ENCODE results near the gene HMGN4.
"Not testable (repeated sequence)": the region's sequence is repeated elsewhere in the genome, so short reads cannot be mapped to it uniquely, and the experiment has no call there.

The HMGN4 gene

DNA sequence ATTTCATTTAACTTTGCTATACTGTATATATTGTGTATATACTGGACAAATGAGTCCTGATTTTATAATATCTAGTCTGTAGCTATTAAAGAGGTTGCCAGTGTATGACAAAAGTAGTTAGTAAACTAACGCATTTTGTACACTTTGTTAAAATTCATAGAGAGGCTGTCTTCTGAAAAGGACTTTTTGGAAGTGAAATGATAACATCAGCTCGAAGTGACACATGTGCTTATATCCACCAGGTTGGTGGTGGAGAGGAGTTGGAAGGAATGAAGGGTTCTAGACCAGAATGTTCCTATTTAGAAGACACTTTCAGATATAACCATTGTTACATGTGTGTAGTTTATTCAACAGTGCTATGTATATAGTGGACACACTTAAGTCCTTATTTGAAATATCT is 13.9 kb upstream of the HMGN4 start:
- DNase-seq, result not testable (repeated sequence)

GRCh38 chr6:26524722-26525370 is 13.3 kb upstream of the HMGN4 start:
- DNase-seq, result no peak

- no peak for DNase-seq
Observed at GRCh38 chr6:26525838-26526237, 12.3 kb upstream of the HMGN4 start.

GRCh38 chr6:26526928-26527327 is 11.2 kb upstream of the HMGN4 start:
- DNase-seq, result no peak

DNA sequence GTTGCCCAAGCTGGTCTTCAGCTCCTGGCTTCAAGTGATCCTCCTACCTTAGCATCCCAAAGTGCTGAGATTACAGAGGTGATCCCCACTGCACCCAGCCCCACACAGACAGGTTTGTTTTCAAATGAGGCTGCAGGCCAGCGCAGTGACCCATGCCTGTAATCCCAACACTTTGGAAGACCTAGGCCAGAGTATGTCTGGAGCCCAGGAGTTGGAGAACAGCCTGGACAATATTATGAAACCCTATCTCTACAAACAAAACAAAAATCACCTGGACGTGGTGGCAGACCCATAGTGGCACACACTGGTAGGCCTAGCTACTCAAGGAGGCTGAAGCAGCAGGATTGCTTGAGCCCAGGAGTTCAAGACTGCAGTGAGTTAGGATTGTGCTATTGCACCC is 8.0 kb upstream of the HMGN4 start:
- no peak for DNase-seq

DNA sequence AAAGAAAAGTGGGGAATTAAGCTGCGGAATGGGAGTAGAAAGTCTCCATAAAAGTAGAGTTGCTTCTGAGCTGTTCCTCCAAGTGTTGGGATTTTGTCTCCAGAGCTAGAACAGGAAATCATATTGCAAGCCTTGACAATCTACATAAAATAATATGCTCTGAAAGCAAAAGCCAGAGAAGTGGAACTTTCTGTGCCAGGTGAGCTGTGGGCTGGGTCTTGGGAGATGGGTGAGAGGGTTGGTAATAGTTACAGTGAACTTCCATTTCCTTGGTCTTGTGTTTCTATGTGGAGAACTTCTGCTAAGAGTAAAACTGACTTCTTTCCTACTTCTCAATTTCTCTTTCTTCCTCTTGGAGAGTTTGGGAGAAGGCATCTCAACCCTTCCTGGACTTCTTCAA is 6.3 kb upstream of the HMGN4 start:
- DNase-seq, result no peak

DNA sequence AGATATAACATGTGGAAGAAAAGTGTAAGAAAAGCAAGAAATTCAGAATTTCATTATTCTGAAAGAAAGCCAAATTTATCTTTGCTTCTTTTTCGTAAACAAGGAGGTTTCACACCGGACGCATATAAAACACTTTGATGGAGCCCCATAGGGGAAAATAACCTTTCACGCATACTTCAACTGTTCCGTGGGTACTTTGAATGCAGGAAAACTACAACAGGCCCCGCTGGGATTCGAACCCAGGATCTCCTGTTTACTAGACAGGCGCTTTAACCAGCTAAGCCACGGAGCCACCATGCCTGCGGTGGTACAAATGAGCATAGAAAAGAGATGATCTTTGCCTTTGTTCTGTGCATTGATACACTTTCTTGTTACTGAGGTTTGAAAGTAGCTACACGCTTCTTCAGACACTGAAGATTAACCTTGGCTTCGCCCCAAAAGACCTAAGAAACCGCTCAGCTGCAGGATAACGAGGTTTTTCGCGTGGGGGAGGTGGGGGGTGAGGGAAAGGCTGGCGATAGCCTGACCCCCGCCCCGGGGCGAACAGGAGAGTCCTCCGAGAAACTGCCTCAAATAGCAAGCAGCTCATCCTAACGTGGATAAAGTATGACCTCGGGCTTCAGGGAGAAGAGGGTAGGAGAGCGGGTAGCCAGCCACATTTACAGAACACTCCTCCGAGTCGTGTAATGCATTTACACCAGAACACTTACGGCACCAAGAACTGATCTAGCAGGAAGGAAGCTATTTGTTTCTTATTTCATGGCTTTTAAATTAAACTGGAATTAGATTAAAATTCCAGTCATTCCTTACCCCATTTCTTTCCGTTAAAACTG is 5.3 kb upstream of the HMGN4 start:
- DNase-seq, result peak; percentile 99

- no peak for DNase-seq
Observed at GRCh38 chr6:26533532-26533931, 4.6 kb upstream of the HMGN4 start.

DNA sequence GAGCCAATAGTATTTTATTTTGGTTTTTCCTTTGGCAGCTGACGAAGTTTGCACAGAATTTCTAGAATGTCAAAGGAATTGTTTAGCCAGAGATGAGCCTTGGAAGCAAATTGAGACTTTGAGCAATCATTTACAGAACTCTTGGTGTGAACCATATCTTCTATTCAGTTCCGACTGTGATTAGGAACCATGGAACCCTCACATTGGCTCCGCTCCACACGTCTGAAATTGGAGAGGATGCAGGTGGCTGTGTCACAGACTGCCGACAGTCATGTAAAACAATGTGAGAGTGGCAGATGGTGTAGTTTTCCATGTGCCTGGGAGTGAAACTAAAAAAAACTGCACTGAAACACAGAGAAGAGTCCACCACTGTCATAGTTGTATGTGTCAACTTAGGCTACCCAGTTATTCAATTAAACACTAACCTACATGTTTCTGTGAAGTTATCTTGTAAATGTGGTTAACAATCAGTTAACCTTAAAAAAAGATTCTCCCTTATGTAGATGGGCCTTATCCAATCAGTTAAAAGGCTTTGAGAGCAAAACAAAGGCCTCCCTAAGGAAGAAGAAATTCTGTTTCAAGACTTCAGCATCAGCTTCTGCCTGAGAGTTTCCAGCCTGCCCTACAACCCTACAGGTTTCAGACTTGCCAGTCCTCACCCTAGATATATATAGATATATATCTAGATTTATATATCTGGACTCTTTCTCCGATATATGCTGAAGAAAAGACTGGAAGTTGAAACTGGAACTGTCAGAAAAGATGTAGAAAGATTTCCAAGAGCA is 3.3 kb upstream of the HMGN4 start:
- no peak for DNase-seq

DNA sequence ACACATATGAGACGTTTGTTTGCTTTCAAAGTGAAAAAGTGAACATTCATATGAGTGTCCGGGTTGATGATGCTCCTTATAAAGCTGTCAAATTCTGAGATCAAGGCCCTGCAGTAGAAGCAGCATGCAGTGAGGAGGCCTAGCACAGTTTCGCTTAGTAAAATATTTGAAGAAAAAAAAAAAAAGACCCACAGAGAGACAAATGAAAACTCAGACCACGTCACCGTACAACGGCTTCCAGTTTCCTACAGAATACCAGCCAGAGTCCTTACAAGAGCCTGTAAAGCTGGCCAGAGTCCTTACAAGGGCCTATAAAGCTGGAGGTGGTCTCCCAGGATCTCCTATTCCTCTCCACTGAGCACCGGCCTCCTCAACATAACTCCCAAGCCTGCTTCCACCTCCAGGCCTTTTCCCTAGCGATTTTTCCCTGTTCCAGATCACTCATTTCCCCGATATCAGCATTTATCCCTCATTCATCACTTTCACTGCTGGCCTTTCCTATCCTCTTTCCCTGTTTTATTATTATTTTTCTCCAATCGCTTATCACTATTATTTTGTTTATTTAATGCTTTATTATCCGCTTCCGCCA is 1.5 kb upstream of the HMGN4 start:
- peak; percentile 83 for DNase-seq

DNA sequence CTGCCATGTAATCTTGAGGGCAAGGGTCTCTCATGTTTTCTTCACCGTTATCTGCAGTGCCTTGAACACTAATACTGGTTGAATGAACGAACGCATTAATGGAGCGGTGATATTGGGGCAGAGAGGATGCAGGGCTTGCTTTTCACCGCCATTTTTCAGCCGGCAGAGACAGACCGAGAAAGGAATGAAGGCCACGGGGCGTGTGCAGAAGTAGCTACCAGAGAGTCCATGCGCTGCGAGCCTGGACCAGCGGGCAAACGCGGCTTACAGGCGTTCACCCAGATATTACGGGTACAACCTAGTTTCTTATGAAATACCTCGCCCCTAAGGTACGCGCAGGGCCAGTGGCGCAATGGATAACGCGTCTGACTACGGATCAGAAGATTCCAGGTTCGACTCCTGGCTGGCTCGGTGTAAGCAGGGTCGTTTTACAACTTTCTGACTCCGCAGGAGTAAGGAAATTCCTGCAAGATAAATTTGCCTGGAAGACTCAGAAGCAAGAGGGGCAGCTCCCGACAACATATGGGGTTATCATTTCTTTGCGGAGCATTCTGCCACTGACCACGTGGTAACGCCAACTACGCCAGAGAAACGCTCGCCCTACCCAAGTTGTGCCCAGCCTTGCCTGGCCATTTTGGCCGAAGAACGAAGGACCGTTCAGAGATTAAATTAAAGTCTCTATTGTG is 863 bp upstream of the HMGN4 start:
- DNase-seq, result peak; percentile 99

DNA sequence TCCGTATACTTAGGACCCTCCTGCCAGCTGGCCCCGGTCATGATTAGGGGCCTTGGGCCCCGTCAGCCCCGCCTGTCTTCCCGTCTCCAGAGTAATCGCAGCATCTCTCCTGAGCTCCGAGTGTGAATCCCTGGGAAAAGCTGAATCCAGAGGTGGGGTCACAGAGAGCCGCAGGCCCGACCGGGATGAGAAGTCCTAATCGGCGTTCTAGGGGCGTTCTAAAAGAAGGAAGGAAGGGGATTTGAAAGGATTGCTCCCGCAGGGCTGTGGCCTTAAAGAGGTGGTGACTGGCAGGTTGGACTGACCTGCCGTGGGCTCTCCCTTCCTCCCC is 371 bp downstream of the HMGN4 start:
- peak; percentile 74 for DNase-seq

- DNase-seq, result no peak
Observed at GRCh38 chr6:26539071-26539615, 977 bp downstream of the HMGN4 start.

- DNase-seq, result no peak
Observed at GRCh38 chr6:26541579-26541978, 3.4 kb downstream of the HMGN4 start.

DNA sequence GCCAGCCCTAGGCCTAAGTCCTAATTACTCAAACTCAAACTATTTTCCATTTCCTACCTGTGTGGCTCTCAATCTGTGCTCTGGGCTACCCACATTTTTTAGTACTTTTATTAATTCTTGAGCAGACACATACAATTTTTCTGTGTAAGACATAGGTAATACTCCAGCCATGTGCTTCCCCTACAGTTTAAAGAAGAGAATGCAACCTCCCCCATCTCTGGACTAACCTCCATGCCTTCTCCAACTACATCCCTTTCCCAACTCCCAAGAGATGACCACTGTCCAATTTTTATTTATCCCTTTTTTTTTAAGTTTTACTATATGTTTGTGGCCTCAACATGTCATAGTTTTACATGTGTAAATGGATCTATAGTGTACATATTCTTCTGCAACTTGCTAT is 5.8 kb downstream of the HMGN4 start:
- peak; percentile 47 for DNase-seq

DNA sequence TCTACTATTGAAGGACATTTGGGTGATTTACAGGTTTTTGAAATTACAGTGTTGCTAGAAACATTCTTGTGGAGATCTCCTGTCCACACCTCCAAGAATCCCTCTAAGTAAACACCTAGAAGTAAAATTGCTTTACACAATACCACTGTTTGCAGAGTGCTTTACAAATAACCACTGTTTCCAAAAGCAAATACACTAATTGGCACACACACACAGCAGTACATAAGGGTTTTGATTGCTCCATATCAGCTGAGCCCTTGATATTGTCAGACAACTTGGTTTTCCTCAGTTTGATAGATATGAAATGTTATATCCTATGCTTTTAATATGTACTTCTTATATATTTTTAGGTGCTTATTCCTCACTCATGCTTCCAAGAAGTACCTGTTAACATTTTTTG is 6.3 kb downstream of the HMGN4 start:
- no peak for DNase-seq

DNA sequence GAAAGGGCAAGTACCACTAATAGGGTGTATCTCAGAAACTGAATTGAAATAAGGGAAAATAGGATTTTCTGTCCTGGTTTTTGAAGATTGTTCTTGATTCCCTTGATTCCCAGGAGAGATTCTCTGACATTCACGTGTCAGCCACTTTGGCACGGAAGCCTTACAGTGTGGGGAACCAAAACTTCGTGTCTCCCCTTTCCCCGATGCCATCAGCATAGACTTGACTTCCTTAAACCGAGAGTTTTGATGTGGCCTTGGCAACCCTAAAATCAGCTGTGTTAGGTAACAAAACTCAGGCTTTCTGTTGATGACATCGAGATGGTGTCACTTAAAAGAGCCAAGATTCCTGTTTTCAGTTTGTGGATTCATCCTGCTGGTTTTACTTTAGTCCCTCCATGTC is 7.5 kb downstream of the HMGN4 start:
- no peak for DNase-seq

- not testable (repeated sequence) for DNase-seq
Observed at GRCh38 chr6:26547363-26547762, 9.2 kb downstream of the HMGN4 start.

DNA sequence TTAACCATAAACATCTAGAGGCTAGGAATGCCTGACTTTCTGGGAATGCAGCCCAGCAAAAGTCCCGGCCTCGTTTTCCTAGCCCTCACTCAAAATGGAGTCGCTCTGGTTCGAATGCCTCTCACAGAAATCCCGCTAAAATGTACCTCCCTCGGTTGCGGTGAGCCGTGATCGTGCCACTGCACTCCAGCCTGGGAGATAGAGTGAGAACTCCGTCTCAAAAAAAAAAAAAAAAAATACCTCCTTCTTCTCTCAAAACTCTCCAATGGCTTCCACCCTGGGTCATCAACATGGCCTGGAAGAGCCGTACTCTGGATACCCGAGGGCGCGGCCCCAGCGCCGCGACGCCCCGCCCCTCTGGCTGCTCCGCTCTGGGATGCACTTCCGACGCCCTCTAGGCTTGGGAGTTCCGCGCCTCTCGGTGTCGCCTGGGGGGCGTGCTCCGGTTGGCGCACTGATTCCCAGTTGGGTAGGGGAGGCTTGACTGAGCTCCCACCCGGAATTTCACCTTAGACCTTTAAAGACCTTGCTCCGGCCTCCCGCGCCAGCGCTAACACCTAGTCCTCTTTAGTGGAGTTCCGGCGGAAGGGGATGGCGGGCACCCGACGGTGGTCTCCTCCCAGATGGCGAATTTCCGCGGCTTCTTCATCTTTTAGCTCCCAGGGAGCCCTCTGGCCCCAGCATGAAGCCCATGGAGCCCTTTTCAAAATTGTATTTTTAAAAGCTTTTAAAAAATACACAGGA is 12.3 kb downstream of the HMGN4 start:
- peak; percentile 88 for DNase-seq

- DNase-seq, result no peak
Observed at GRCh38 chr6:26552205-26552604, 14.0 kb downstream of the HMGN4 start.

GRCh38 chr6:26552640-26553188 is 14.5 kb downstream of the HMGN4 start:
- no peak for DNase-seq

GRCh38 chr6:26553264-26553634 is 15.1 kb downstream of the HMGN4 start:
- DNase-seq, result peak; percentile 95
